Ovary (tissue), 9 donors: ENCODE data around the gene TMEM45A. TPM values are rescaled to one million over a fixed set of nuclear protein-coding genes. Genes with fewer than 3 reads are reported as not detected.
"Not testable (repeated sequence)": the region's sequence is repeated elsewhere in the genome, so short reads cannot be mapped to it uniquely, and the experiment has no call there.

Source experiments
- DNase-seq, 5 donors: peaks; one replicate each; pipeline ENCODE4 v3.0.0-alpha.2; 2019 to 2020
- H3K27ac ChIP-seq, 2 donors: fragments of 200-600 bp; one replicate each; pipeline versions ENCODE4 v1.5.1 to v1.8.0; 2019 to 2022
- H3K27me3 ChIP-seq: fragments of 200-600 bp; one replicate; pipeline ENCODE4 v1.8.0; 2022
- H3K36me3 ChIP-seq: fragments of 200-600 bp; sonication (generic); one replicate; pipeline ENCODE4 v1.5.1; 2019
- H3K4me1 ChIP-seq: one replicate; pipeline ENCODE4 v1.8.1; 2013; ENCODE audit warnings: mild to moderate bottlenecking, moderate library complexity; ENCODE audit not compliant: insufficient read depth
- H3K4me3 ChIP-seq: fragments of 200-600 bp; sonication (generic); one replicate; pipeline ENCODE4 v1.5.1; 2017
- H3K9me3 ChIP-seq, 2 donors: fragments of 200-600 bp in 1 of 2; sonication (generic) in 1 of 2; one replicate each; pipeline versions ENCODE4 v1.5.1 to v1.8.1; 2013 to 2019; ENCODE audit warnings: mild to moderate bottlenecking in 1 of 2, moderate library complexity in 1 of 2
- EP300 ChIP-seq: sonication (generic); formaldehyde crosslinking; IDR thresholded peaks from one replicate; pipeline ENCODE4 v1.6.1; 2017; ENCODE audit warnings: antibody characterized with exemption
- POLR2A ChIP-seq: fragments of 450-650 bp; IDR thresholded peaks from one replicate; pipeline ENCODE4 v1.6.1; 2017; ENCODE audit warnings: antibody characterized with exemption, mild to moderate bottlenecking, moderate library complexity
- WGBS, 3 donors: extraction: QIAGEN DNeasy Blood & Tissue Kit in 1 of 3; methylation state at CpG; one replicate each; pipeline versions ENCODE4 v1.1.5 to v1.1.7; 2013 to 2017; 5-methylcytosine and 5-hydroxymethylcytosine counted together
- intact Hi-C, 4 donors: fragments of 100-400 bp; cut with DNase I; formaldehyde crosslinking; loops; one replicate each; pipeline versions ENCODE4 v1.11.0 to v1.15.1; 2022 to 2023
- polyA plus RNA-seq, 2 donors: library from polyadenylated mRNA; stranded (reverse); fragments of 200-250 nt in 1 of 2; fragments of 350-450 nt in 1 of 2; fragmentation: Illumina TruSeq in 1 of 2; extraction: RNeasy Lipid Tissue Mini Kit (QIAGEN cat#74804) in 1 of 2; gene quantifications; one replicate each; pipeline ENCODE4 v1.2.3, GENCODE V29; 2013 to 2014
- total RNA-seq, 7 donors: library from RNA; depleted of rRNA in 2 of 7; stranded (reverse); fragments of >200 nt in 2 of 7; fragmentation: NEBNext Ultra II Directional in 3 of 7; extraction: Animal tissue kit (Norgen Biotek cat#: 25700) in 3 of 7; gene quantifications; one replicate each; pipeline versions ENCODE4 v1.1.0 to v1.2.4, GENCODE V29; 2016 to 2023
- TF ChIP-seq, protein P1 (sequence below), 3 donors: fragments of 450-650 bp in 2 of 3; fragments of 200-600 bp in 1 of 3; IDR thresholded peaks; one replicate each; pipeline versions ENCODE4 v1.5.1 to v1.8.0; 2016 to 2022; ENCODE audit warnings: antibody characterized with exemption in 3 of 3, mild to moderate bottlenecking in 1 of 3
- donor health status: DM: no; HTN: no; CAD: no; lungs with moderate emphysema.
- donor health status: DM: no; HTN: no; CAD: no.
- donor health status: Bipolar disorder and iron deficiency.
- donor health status: DM: yes; HTN: yes; CAD: no.
- donor health status: DM: no; HTN: no; CAD: no.
- donor health status: DM: yes; HTN: yes; CAD: no.

Gene TMEM45A
- total and polyA plus RNA-seq, 9 donors, result 6.1 to 72.0 (median 9.1) TPM

DNA sequence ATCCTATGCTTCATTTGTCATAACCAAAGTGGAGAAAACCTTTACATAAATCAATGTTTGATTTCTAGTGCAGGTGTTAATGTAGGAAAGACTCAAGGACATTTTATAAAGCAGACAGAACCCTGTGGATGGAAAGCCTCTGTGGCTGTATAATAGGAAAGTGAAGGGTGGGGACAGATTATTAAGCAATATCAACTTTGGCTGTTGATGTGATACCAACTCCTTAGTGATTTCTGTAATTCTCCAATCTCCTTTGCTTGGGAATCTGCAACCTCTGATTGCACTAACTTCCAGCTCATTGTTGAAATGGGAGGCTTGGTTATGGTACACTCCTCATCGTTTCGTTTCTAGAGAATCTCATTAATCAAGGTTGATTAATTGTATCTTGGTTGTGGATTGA lies 87.7 kb downstream of the TMEM45A start:
- DNase-seq, result no peak
- no peak overlapping the region for H3K4me3 ChIP-seq
- WGBS, 3 donors, result 28 to 35% (median 30%) methylated on average over 2 of the region's 2 CpGs
- TF ChIP-seq POLR2A (no peak), EP300 (no peak)
- TF ChIP-seq, protein P1, sequence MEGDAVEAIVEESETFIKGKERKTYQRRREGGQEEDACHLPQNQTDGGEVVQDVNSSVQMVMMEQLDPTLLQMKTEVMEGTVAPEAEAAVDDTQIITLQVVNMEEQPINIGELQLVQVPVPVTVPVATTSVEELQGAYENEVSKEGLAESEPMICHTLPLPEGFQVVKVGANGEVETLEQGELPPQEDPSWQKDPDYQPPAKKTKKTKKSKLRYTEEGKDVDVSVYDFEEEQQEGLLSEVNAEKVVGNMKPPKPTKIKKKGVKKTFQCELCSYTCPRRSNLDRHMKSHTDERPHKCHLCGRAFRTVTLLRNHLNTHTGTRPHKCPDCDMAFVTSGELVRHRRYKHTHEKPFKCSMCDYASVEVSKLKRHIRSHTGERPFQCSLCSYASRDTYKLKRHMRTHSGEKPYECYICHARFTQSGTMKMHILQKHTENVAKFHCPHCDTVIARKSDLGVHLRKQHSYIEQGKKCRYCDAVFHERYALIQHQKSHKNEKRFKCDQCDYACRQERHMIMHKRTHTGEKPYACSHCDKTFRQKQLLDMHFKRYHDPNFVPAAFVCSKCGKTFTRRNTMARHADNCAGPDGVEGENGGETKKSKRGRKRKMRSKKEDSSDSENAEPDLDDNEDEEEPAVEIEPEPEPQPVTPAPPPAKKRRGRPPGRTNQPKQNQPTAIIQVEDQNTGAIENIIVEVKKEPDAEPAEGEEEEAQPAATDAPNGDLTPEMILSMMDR (IDR thresholded peaks at IDR 0.05), result no peak
- H3K27ac ChIP-seq, result no peak overlapping the region
- no peaks in the 10 kb centered on the region for H3K27me3 ChIP-seq
- H3K4me1 ChIP-seq, result no peaks in the 10 kb centered on the region
- intact Hi-C loops, result no loop called here
- H3K9me3 ChIP-seq, result no peaks in the 10 kb centered on the region
- H3K36me3 ChIP-seq, result no peaks in the 10 kb centered on the region

DNA sequence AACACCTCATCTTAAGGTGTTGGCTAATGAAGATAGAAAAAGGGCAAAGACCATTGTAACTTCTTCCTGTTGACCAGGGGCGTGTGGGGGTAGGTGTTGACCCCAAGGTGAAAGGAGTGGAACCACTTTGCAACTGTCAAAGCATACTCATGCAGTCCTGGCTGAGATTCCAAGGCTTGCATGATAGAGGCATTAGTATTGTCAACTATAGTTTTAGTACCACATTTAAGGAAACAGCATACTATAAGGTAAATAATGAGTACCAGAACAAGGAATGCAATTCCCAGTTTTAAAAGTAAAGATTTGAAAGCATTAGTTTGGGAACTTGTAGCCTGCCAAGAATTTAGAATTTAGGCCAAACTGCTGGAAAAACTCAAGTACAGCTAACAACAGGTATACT lies 89.2 kb downstream of the TMEM45A start:
- DNase-seq, result no peak
- no peaks in the 10 kb centered on the region for H3K27me3 ChIP-seq
- intact Hi-C loops, result no loop called here
- H3K36me3 ChIP-seq, result no peaks in the 10 kb centered on the region
- WGBS, 3 donors, result 39 to 47% (median 42%) methylated on average over 1 of the region's 1 CpG
- TF ChIP-seq EP300 (no peak), POLR2A (no peak)
- TF ChIP-seq, protein P1 (IDR thresholded peaks at IDR 0.05), result no peak
- H3K4me3 ChIP-seq, result no peak overlapping the region
- H3K9me3 ChIP-seq, result no peaks in the 10 kb centered on the region
- no peaks in the 10 kb centered on the region for H3K4me1 ChIP-seq
- no peak overlapping the region for H3K27ac ChIP-seq

DNA sequence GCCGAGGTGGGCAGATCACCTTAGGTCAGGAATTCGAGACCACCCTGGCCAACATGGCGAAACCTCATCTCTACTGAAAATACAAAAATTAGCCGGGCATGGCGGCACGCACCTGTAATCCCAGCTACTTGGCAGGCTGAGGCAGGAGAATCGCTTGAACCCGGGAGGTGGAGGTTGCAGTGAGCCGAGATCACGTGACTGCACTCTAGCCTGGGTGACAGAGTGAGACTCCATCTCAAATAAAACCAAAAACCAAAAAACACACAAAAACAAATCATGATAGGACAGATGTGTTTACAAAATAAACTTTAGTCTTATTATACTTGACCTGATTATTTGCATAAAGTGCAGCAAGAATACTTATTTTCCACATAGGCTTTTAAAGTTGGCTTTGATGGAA lies 89.7 kb downstream of the TMEM45A start:
- WGBS, 3 donors, result 78 to 92% (median 80%) methylated on average over 10 of the region's 10 CpGs
- DNase-seq, H3K36me3 ChIP-seq, H3K27ac ChIP-seq, H3K9me3 ChIP-seq, intact Hi-C loops, H3K27me3 ChIP-seq, H3K4me3 ChIP-seq, H3K4me1 ChIP-seq: not testable (repeated sequence)

DNA sequence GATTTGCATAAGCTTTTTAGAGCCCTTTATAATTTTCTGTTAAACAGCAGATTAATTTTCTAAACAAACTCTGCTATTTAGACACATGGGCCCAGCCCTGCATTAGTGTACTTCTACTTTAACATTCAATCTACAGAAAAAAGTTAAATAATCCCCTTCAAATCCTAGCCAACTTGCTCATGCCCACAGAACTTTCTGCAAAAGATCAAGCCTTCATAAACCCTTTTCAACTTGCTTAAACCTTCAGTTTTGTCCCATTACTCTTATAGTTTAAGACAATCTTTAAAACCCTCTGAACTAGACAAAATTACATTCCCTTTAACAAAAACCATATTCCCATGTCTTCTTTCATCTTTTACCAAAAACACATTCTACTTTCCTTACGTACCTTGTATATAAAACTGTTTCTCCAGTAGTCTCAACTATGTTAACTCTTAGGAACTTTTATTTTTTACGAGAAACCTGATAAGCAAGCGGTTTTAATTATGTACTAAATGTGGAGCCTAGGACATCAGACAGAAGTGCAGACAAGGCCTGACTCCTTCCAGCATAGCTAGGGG lies 91.8 kb downstream of the TMEM45A start:
- Histone ChIP-seq H3K4me3 (no peak overlapping the region), H3K27ac (no peak overlapping the region), H3K4me1 (no peaks in the 10 kb centered on the region), H3K27me3 (no peaks in the 10 kb centered on the region), H3K9me3 (no peaks in the 10 kb centered on the region), H3K36me3 (no peaks in the 10 kb centered on the region)
- intact Hi-C loops, result no loop called here
- 94 to 96% (median 95%) methylated on average over 3 of the region's 3 CpGs for WGBS, 3 donors
- DNase-seq, result no peak
- TF ChIP-seq POLR2A (no peak), EP300 (no peak)
- TF ChIP-seq, protein P1 (IDR thresholded peaks at IDR 0.05), result no peak

DNA sequence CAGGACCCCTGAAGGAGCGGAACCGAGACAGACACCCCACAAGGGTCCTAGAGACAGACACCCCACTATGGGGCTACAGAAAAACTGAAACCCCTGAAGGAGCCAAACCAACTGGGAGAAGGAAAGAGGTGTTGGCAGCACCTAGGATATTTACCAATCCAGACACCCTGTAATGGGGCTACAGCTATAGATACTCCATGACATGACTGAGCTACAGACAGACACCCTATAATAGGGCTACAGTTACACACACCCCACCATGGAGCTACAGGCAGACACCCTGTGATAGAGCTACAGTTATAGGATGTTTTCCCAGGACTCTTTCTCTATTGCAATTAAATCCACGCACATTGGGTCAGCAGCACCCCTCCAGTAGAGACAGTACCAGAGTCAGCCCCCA lies 94.4 kb downstream of the TMEM45A start:
- TF ChIP-seq POLR2A (no peak), EP300 (no peak)
- TF ChIP-seq, protein P1 (IDR thresholded peaks at IDR 0.05), result no peak
- intact Hi-C loops, result no loop called here
- WGBS, 3 donors, result 97 to 99% (median 97%) methylated on average over 3 of the region's 3 CpGs

More for the DNA sequence above, 94.4 kb downstream of the TMEM45A start:
- Histone ChIP-seq H3K4me1 (no peaks in the 10 kb centered on the region), H3K27ac (no peak overlapping the region), H3K9me3 (no peaks in the 10 kb centered on the region), H3K36me3 (no peaks in the 10 kb centered on the region), H3K27me3 (no peaks in the 10 kb centered on the region), H3K4me3 (no peak overlapping the region)
- no peak for DNase-seq
